ENCODE data around the gene FRMPD2.
"Not testable (repeated sequence)": the region's sequence is repeated elsewhere in the genome, so short reads cannot be mapped to it uniquely, and the experiment has no call there.

The FRMPD2 gene

GRCh38 chr10:48287417-48288391 is 13.2 kb upstream of the FRMPD2 start:
- DNase-seq (ENCODE audit: low read depth in 3 of 3), result no peak

DNA sequence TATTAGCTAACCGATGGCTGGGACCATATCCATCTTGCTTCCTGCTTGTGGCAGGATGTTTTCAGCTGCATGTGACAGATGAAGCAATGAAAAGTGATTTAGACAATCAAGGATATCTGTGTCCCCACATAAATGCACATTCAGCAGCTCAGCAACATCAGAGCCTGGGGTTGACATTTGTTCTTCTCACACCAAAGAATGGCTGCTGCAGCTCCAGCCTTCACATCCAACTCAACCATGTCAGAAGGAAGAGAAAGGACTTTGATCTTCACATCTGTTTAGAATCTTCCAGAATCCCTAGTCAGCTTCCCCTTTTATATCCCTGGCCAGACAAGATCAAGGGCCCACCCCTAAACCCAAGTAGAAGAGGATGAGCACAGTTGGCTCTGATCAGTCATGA is 11.9 kb upstream of the FRMPD2 start:
- DNase-seq (ENCODE audit: low read depth in 3 of 3), result no peak

DNA sequence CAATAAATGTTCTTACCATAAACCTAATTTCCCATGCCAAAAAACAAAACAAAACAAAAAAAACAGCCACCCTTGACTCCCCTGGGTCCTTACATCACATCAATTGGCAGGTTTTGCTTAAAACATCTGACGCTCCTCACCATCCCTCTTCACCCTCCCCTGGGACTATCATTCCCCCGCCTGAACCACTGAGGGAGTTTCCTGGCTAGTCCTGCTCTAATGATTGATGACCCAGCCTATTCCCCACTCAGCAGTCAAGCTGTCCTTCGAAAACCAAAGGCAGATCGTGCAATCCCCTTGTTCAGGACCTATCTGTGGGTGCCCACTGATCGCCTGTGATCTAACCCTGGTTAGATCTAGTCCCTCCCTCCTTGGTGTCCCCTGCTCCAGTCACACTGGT is 11.2 kb upstream of the FRMPD2 start:
- no peak for DNase-seq (ENCODE audit: low read depth in 3 of 3)

DNA sequence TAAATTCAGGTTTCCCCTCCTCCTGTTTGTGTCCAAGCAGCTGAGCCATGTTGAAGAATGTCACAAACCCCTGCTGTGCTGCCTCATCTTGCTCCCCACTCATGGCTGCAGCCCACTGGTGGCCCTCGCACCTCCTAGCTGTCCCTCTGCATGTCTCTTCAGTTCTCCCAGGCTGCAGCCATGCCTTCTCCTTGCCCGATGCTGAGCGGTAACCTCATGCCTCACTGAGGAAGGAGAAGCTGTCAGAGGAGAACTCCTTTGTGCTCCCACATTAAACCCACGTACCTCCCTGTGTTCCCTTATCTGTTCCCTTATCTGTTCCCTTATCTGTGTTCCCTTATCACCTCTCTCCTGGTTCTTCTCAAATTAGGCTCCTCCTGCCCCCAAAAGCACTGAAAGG is 10.3 kb upstream of the FRMPD2 start:
- no peak for DNase-seq (ENCODE audit: low read depth in 3 of 3)

DNA sequence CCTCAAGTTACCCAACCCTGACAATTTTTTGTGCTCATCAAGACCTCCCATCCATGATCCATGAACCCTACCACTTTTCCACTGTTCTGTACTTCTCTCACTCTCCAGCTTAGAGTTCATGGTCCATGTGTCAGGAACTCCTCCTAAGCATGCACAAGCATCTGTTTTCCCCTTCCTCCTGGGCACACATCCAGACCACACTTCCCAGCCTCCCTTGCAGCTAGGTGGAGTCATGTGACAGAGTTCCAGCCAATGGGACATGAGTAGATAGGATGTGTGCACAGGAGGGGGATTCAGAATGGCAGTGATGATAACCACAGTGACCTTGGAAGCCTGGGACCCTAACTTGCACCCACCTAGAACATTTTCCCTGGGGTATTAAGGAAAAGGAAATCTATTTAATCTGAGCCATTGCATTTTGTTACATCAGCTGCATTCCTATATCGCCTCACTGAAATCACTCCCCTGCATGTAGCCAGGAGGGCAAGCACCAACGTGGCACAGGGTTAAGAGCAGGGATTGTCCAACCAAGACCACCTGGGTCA is 9.6 kb upstream of the FRMPD2 start:
- DNase-seq (ENCODE audit: low read depth in 3 of 3), result no peak

GRCh38 chr10:48282829-48283228 is 8.3 kb upstream of the FRMPD2 start:
- DNase-seq (ENCODE audit: low read depth in 3 of 3), result no peak

DNA sequence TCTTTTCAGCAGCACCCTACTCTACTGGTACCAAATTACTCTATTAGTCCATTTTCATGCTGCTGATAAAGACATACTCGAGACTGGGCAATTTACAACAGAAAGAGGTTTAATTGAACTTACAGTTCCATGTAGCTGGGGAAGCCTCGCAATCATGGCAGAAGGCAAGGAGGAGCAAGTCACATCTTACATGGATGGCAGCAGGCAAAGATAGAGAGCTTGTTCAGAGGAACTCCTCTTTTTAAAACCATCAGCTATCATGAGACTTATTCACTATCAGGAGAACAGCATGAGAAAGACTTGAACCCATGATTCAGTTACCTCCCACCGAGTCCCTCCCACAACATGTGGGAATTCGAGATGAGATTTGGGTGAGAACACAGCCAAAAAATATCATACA is 7.2 kb upstream of the FRMPD2 start:
- DNase-seq (ENCODE audit: low read depth in 3 of 3), result not testable (repeated sequence)

- DNase-seq (ENCODE audit: low read depth in 3 of 3), result no peak
These were observed 4.7 kb upstream of the FRMPD2 start for GRCh38 chr10:48279081-48279751.

DNA sequence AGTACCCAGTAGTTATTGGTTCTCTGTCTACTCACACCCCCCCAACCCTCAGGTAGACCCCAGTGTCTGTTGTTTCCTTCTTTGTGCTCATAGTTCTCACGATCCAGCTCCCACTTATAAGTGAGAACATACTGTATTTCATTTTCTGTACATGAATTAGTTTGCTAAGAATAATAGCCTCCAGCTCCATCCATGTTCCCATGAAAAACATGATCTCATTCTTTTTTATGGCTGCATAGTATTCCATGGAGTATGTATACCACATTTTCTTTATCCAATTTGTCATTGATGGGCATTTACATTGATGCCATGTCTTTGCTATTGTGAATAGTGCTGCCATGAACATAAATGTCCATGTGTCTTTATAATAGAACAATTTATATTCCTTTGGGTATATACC is 2.6 kb upstream of the FRMPD2 start:
- DNase-seq (ENCODE audit: low read depth in 3 of 3), result no peak

DNA sequence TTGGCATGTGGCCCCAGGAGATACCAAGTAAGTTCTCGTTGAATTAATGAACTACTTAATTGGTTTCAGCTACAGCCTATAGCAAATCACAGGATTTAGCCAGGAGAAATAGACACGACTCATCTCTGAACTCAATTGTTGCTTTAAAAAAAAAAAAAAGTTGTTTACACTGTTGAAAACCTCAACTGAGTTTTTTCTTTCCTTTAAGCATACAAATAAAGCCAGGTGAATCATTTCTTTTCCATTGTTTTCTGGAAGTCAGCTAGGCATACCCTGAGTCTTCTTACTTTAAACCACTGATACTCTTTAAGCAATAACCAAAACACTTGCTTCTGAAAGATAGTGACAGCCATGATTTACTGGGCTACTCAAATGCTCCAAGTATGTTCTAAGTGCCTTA is 755 bp downstream of the FRMPD2 start:
- DNase-seq (ENCODE audit: low read depth in 3 of 3), result no peak

GRCh38 chr10:48272682-48273081 is 1.8 kb downstream of the FRMPD2 start:
- DNase-seq (ENCODE audit: low read depth in 3 of 3), result no peak

DNA sequence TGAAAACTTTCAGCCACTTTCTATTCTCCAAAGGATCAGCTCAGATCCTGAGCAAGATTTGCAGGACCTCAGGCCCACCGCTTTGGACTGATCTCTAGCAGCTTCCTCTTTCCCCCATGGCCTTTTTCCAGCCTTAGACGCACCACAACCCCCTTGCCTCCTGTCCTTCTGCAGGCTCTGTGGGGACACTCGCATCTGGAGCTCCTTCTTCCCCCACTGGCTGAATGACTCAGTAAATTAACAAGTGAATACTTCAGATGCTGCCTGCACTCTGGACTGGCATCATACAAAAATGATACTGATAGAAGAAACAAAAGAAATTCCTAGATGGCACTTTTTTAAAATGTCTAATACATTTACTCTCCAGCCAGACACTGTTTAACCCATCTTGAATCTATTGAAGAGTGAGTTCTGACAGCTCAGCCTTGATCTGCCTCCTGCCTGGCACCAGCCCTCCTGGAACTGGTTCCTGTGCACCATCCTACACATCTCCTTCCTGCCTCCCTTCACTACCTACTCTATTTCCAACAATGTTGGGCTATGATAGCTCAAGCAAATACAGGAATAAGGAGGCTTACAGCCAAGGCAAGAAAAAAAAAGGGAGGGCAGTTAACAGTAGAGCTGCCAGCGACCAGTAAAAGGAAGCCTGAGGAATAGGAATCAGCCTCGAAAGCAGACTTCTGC is 3.3 kb downstream of the FRMPD2 start:
- DNase-seq (ENCODE audit: low read depth in 3 of 3), result no peak

GRCh38 chr10:48266528-48266927 is 8.0 kb downstream of the FRMPD2 start:
- no peak for DNase-seq (ENCODE audit: low read depth in 3 of 3)

DNA sequence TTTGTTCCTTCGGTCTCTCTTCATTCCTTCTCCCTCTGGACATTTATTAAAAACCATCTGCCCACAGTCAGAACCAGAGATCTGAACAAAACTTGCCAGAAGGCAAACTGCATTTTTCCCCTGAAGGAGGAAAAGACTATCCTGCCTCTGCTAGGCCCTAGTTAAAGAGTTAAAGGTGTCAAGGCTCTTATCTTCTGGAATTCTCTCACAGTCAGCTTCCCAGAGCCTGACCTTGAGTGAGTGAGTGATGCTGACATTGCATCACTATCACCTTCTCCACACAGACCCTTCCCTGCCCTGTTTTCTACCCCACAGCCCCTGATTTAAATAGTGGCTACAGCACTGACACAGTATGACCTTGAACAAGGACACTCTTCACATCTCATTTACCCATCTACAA is 16.4 kb downstream of the FRMPD2 start:
- no peak for DNase-seq (ENCODE audit: low read depth in 3 of 3)

DNA sequence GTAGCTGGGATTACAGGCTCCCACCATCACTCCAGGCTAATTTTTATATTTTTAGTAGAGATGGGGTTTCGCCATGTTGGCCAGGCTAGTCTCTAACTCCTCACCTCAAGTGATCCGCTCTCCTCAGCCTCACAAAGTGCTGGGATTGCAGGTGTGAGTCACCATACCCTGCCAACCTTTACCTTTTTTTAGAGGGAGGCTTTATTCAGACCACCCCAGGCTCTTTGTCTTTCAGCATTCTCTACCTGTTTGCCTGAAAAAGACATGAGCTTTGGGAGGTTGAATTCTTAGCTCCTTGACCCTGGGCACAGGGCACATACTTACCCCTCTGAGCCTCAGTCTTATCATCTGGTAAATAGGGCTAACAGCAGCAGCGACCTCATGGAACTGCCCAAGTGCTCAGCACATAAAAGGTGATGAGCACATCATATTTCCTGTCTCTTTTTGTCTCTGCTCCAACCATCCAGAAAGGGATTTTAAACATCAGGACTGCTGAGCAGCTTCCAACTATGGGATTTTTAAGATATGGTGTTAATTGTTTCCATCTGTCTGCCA is 17.0 kb downstream of the FRMPD2 start:
- DNase-seq (ENCODE audit: low read depth in 3 of 3), result no peak

DNA sequence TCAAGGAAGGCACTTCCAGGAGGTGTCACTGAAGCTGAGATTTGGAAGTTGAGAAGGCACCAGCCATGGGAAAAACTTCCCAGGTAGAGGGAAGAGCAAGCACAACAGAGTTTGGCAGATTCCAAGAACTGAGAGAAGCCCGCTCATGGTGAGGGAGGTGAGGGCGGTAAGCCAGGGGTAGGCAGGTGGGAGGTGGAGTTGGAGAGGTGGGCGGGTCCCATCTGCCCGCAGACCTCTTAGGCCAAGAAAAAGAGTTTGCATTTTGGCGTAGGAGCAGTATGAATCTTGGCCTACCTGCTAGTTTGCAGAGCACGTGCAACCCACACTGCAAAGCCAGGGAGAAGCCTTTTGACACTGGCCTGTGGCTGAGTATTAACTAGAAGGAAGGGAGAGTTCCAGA is 18.8 kb downstream of the FRMPD2 start:
- DNase-seq (ENCODE audit: low read depth in 3 of 3), result no peak

- no peak for DNase-seq (ENCODE audit: low read depth in 3 of 3)
These were observed 19.6 kb downstream of the FRMPD2 start for GRCh38 chr10:48254750-48255512.

DNA sequence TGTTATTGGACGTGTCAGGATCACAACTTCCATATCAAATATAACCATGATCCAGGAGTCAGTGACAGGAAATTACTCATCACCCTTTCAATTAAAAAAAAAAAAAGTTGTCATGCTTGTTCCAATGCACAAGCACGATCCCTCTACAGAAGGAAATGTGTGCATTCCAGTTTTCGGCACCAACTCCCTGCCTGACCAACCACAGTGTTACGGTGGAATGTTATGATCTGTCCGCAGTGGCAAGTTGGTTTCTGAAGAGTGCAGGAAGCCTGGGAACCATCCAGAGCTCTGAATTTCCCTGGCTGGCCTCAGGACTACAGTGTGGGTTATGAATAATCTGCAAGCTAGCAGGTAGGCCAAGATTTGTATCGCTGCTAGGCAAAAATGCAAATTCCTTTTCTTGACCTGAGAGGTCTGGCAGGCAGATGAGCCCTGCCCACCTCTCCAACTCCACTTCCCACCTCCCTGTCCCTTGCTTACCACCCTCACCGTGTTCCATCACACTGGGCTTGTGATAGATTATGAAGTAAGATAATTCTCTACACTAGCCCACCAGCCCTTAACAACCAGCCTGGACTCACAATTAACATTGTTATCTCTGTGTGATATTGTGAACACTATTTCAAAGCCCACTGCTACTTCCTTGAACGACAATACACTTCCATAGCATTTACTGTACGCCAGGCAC is 20.4 kb downstream of the FRMPD2 start:
- DNase-seq (ENCODE audit: low read depth in 3 of 3), result no peak

DNA sequence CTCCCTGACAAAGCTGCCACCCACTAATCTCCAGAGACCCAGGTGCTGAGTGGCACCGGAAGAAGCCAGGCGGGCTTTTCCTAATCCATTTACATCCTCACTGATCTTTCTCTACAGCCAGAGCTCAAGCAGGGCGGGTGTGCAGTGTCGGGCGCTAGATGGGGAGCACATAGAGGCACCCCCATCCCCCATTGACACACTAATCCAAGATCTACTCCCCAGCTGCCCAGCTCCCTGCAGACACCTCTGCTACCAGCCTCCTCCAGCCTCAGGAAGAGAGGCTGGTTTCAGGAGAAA is 22.2 kb downstream of the FRMPD2 start:
- no peak for DNase-seq (ENCODE audit: low read depth in 3 of 3)

DNA sequence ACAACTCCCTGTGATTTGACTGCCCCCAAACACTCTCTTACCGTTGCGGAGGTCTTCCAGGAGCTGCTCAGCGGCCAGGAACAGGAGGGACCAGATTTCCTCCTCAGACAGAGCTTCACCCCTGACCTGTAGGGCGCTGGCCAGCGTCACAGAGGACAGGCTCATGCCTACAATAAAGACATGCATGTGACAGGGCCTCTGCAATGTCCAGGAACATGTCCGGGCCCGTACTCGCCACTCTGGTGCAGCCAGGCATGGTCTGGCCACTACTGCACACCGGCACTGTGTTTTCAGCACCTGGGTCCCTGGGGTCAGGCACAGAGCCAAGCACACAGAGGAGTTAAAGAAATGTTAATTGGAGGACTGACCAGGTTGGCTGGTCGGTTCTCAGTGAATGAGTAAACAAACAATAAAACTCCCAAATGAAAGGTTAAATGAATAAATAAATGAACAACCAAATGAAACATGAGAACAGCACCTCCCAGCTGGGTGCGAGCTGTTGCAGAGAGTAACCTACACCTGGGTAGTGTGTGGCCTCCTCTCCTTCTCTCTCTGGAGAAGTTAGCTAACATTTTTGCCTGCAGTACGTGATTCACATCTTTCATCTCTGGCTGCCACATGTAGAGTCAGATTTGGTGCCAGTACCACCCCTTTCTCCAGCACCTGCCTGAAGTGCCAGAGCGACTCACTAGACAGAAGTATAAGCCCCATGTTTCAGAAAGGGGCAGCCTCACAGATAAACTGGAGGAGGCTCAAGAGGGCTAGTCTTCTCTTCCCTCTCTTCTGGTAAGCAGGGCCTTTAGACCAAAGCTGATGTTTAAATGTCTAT is 22.8 kb downstream of the FRMPD2 start:
- no peak for DNase-seq (ENCODE audit: low read depth in 3 of 3)

Measured in stimulated activated CD4-positive, alpha-beta T cell treated with anti-CD3 and anti-CD28 coated beads, TNF-alpha, amount 100 ng/mL, for 48 hours (primary cell).